Left colon (tissue), 2 donors: ENCODE results near the gene MAP4K2. TPM values are rescaled to one million over a fixed set of nuclear protein-coding genes. Genes with fewer than 3 reads are reported as not detected.
"Not testable (repeated sequence)": the region's sequence is repeated elsewhere in the genome, so short reads cannot be mapped to it uniquely, and the experiment has no call there.

Experiments
- ATAC-seq: fragments of 200-7000 bp; cut with Tn5 transposase; one replicate; pipeline ENCODE4 v1.9.1; 2020; ENCODE audit warnings: mild to moderate bottlenecking, moderate library complexity
- DNase-seq, 2 donors: peaks; one replicate each; pipeline ENCODE4 v3.0.0-alpha.2; 2020
- intact Hi-C, 2 donors: fragments of 100-400 bp; cut with DNase I in 1 of 2; cut with micrococcal nuclease in 1 of 2; formaldehyde crosslinking; loops; one replicate each; pipeline versions ENCODE4 v1.11.2 to v1.14.0; 2022; cut with DNase I, micrococcal nuclease
- total RNA-seq, 2 donors: library from RNA; stranded (reverse); fragmentation: NEBNext Ultra II Directional; extraction: Animal tissue kit (Norgen Biotek cat#: 25700); gene quantifications; one replicate each; pipeline ENCODE4 v1.2.1, GENCODE V29; 2021
- donor health status: DM: no; HTN: no; CAD: no.
- donor health status: DM: yes; HTN: yes; CAD: no.

The MAP4K2 gene
- total RNA-seq, 2 donors from 2014 or later, result 7.3 to 13.9 TPM

DNA sequence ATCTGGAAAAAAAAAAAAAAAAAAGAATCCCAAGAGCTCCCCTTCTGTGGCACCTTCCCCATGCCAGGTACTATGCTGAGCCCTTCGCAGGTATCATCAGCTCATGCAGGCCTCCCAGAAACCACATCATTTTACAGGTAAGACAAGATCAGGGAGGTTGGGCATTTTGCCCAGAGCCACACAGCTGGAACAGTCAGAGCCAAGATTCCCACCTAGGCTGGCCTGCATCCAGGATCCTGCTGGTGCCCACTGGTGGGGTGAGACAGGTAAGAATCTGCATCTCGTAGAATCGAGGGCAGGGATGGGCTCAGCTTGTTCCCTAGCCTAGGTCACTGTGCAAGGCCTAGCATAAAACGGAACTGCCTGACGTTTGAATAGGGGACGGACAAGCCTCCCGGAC is 23.0 kb upstream of the MAP4K2 start:
- intact Hi-C loops, result no loop called here
- no peak for DNase-seq
- ATAC-seq, result no peak

DNA sequence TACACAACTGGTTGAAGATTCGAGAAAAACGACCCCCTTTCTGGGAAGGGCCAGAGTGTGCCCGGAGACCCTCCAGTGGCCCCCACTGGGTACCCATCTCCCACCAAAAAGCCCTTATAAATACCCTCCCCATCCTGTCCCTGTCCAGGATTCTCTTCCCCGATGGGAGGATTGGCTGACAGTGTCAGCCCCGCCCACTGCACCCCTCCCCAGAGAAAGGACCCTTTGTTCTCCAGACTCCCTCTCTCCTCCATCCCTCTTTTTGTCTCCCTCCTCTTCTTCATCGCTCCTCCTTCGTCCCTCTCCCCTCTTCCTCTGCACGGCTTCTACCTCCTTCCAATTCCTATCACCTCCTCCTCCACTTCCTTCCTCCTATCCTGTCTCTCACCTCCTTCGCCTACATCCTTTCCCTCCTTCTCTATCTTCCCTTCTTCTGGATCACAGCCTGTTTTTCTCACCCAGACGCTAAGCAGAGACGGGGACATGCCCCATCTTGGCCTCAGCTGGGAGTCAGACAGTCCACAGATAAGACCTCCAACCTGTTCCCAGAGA is 20.6 kb upstream of the MAP4K2 start:
- DNase-seq, result no peak
- no peak for ATAC-seq
- intact Hi-C loops, result no loop called here

DNA sequence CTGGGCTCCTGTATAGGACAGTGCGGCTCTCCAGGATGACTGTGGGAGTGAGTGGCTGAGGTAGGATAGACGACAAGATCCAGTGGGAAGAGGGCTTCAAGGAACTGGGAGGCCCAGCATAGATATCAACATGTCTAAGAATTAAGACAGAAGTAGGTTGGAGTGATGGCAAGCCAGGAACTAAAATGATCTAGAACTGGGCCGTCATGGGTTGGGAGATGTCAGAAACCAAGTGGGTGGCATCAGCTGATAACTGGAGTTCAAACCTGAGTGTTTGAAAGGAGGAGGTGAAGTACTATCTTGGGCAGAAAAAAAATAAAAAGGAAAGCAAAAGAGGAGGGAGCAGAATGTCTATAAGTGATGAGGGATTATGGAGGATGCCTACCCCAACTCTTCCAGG is 14.5 kb upstream of the MAP4K2 start:
- DNase-seq, result no peak
- intact Hi-C loops, result no loop called here
- ATAC-seq, result no peak

DNA sequence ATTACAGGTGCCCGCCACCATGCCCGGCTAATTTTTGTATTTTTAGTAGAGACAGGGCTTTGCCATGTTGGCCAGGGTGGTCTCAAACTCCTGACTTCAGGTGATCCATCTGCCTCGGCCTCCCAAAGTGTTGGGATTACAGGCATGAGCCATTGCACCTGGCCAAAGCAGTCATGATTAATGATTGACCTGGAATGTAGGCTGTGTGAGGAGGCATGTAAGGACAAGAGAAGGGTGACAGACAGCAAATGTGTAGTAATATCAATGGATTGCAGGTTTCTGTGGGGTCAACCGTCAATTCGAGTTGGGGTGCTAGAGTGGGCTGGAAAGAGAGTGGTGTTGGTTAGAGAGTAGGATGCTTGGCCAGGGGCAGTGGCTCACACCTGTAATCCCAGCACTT is 12.4 kb upstream of the MAP4K2 start:
- ATAC-seq, DNase-seq, intact Hi-C loops: not testable (repeated sequence)

DNA sequence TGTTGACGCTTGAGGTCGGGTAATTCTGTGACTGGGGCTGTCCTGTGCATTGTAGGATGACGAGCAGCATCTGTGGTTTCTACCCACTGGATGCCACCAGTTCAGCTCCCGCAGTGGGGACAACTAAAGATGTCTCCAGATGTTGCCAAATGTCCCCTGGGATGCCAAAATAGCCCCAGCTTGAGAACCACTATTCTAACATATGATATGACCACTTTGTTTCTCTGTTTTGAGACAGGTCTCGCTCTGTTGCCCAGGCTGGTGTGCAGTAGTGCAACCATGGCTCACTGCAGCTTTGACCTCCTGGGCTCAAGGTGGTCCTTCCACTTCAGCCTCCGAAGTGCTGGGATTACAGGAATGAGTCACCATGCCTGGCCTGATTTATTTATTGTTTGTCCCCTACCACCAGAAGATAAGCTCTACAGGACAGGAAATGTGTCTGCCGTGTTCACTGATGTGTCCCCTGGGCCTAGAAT is 11.7 kb upstream of the MAP4K2 start:
- intact Hi-C loops, result no loop called here
- DNase-seq, result no peak
- no peak for ATAC-seq

DNA sequence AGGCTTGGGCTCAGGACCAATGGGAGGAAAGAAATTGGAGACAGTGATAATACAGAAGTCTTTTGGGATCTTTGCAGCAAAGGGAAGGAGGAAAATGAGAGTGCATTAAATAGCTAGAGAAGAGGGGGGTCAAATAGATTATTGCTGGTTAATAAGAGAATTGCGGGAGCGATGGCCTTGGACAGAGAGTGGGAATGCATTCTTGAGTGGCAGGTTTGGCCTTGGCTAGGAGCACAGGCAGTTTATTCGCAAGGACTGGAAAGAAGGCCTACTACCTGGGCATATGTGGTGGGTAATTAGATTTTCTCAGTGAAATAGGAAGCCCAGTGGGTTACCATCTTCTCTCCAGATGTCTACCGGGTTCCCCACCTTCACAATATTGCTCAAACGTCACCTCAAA is 10.8 kb upstream of the MAP4K2 start:
- DNase-seq, result no peak
- intact Hi-C loops, result no loop called here
- no peak for ATAC-seq

DNA sequence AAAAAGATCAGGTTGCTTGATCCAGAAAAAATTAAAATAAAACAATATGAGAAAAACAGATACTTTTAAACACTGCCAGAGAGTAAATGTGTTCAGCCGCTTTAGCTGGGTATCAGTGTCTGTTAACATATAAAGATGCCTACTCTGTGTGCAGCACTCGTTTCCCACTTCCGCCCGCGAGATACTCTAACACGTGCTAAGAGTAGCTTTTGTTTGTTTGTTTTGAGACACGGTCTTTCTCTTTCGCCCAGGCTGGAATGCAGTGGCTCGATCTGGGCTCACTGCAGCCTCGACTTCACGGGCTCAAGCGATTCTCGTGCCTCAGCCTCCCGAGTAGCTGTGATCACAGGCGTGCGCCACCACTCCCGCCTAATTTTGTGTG is 7.9 kb upstream of the MAP4K2 start:
- intact Hi-C loops, result no loop called here
- ATAC-seq, result peak; percentile 18
- DNase-seq, result peak in 1 of 2 donors; percentile 48

DNA sequence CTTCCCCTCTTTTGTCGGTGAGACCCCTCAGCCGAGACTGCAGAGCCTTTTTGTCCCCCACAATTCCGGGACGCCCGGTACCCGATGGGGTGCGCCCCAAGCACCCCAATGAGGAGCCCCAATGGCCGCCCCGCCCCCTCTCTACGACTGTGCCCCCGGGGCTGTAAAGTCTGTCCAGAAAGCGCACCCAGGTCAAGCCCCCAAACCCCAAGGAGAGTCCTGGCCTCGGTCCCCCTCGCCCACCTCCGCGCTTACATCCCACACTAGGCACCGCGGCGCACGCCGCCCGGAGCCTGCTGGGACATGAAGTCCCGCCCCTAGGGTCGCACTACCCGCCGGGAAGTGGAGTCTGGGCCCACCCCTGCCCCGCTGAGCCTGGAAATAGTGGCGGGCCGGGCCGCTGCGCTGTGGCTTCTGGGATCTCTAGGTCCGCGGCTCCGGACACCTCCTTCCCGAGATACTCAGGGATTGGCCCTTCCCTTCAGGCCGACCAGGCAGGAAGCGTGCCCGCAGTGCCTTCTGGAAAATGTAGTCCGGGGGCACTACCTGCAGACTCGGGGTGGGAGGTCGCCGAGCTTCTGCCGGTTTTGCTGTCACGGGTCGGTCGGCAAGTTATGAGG is 7.4 kb upstream of the MAP4K2 start, which contains the start of gene MEN1:
Gene MEN1, minus strand, starts transcription at position 281 of the 620 bp plus-strand sequence. CDS start 442 bp downstream, outside the sequence.
- peak; percentile 95 for ATAC-seq
- intact Hi-C loops, result no loop called here

DNA sequence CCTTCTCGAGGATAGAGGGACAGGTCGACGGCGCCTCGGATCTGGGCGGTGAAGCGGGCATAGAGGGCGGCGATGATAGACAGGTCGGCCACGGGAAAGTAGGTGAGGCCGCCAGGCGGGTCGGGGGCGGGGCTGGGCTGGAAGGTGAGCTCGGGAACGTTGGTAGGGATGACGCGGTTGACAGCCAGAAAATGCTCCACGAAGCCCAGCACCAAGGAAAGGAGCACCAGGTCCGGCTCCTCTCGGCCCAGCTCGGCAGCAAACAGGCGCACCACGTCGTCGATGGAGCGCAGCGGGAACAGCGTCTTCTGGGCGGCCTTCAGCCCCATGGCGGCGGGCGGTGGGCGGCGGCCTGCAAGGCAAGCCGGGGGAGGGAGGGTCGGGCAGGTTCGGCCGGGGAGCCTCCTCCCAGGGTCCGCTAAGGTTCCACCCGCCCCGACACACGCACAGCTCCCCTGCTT is 6.8 kb upstream of the MAP4K2 start:
- DNase-seq (peak; percentile 71 to 81), ATAC-seq (peak; percentile 76)
- intact Hi-C loops, result no loop called here

More for the DNA sequence above, 7.4 kb upstream of the MAP4K2 start, which contains the start of gene MEN1:
- DNase-seq, result peak; percentile 95 to 97

DNA sequence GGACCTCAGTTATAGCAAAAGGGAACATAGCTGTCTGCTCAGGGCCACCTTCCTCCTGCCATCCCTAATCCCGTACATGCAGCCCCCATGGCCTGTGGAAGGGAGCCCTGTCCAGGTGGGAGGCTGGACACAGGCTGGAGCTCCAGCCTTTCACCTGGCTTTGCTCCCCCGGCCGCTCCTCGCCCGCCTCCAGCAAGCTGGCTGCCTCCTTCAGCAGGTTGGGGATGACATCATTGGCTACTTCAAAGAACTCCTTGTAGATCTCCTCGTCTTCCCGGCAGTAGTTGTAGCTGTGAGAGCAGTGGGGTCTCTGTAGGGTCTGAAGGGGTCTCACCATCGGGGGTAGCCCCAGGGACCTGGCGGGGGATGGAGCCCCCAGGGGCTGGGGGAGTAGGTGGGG is 2.5 kb upstream of the MAP4K2 start:
- no peak for ATAC-seq
- intact Hi-C loops, result no loop called here
- no peak for DNase-seq

DNA sequence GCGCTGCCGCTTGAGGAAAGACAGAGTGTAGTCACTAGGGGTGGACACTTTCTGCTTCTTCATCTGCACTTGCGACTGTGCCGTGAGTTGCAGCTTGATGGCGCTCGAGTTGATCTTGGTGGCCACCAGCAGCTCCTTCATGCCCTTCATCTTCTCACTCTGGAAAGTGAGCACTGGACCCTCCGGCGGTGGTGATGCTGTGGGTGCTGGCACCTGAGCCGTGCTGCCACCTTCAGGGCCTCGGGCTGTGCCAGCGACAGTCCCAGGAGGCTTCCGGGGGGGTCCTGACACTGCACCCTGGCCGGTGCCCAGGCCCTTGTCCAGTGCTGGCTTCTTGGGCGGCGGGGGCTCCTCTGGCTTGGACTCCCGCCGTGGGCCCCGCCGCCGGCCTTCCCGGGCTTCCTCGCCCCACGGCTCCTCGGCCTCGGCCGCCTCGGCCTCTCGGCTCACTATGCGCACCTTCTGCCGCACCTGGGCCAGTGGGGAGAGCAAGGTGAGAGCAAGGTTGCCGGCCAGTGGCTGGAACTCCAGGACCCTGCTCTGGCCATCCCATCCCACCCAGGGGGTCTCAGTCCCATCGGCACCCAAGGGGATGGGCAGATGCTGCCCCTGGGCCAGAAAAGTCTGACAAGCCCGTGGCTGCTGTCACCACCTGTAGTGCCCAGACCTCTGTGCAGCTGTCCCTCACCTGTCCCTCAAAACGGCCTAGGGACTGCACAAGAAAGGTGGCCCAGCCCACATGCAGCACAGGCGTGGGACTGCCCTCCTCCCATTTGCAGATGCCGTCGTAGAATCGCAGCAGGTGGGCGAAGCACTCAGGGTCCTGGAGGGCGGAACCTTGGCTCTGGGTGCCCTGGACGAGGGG is 1.6 kb upstream of the MAP4K2 start:
- no peak for ATAC-seq
- no peak for DNase-seq
- intact Hi-C loops, result no loop called here

DNA sequence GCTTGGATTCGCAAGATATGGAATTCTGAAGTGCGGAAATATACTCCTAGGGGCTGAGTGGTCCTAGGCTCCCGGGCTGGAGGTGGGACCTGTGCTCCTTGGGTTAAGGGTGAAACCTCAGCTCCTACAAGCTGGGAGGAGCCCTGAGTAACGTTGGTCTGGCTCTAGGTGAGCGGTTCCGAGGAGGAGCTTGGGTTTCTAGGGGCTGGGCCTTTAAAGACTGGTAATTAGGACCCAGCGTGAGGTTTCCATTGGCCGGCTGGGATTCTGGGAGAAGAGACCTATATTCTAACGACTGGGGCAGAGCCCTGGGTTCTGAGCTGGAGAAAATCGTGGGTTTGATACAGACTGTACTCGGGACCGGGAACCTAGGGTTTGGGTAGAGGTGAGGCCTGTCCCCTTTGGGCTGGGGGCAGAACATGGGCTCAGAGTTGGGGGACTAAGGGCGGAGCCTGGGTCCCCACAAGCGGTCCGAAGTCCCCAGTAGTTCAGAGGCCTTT is 882 bp upstream of the MAP4K2 start:
- ATAC-seq, result peak; percentile 36
- no peak for DNase-seq

DNA sequence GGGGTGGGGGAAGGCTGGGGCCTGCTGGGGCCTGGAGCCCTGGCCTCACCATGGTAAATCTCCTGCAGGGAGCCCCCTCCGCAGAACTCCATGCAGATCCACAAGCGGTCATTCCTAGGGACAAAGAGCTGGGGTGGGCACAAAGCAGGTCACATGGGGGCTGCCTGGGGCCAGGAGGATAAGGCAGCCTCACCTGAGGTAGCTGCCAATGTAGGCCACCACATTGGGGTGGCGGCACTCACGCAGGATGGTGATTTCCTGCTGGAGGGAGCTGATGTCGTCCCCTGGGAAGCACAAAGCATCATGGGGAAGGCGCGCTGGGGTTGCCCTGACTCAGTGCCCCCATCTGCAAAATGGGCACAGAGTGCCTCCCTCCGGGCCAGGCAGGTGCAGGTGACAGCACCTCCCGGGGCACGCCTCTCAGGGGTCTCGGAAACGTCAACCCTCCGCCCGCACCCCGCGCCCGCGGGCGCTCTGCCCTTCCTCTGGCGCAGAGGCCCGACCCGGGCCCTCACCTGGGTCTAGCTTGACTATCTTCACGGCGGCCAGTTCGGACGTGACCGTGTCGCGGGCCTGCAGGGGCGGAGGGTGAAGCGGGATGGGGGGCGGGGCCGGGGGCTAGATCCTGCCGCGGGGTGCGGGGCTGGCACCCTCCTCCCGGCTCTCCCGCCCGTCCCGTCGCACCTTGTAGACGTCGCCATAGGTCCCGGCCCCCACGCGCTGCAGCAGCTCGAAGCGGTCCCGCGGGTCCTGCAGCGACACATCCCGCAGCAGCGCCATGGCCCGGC is 450 bp downstream of the MAP4K2 start:
- ATAC-seq, result peak; percentile 3
- DNase-seq, result peak in 1 of 2 donors; percentile 48
- intact Hi-C loops, result no loop called here

More for the DNA sequence above, 882 bp upstream of the MAP4K2 start:
- intact Hi-C loops, result no loop called here

DNA sequence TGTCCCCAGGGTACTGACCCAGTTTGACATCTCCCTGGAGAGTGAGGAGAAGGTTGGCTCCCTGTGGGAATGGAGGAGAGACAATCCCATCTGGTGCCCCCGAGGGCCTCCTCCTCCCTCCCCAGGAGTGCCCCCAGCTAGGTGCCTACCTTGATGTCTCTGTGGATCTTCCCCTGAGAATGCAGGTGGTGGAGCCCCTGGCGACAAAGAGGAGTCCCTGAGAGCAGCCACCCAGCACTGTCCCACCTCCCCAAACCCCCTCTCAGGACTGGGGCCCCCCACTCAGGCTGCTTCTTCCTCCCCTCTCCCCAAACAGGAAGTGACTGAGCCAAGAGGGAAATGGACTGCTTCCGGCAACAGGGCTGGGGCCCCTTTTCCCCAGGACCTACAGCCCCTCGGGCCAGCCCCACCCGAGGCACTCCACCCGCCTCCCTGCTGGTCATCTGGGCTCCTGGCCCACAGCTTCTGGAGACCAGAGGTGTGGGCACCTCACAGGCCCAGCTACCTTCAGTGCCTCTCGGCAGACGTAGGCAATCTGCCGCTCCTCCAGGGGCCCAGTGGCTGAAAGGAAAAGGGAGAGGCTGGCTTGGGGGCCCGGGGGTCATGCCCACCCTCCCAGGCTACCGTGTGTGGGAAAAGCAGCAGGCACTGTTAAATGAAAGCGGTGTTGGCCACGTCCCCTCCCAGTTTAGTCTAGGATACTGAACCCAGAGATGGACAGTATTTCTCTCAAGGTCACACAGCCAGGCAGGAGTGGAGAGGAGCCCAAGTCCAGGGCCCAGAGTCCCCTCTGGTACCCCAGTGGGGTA is 1.2 kb downstream of the MAP4K2 start:
- ATAC-seq, result no peak
- intact Hi-C loops, result no loop called here
- DNase-seq, result no peak

DNA sequence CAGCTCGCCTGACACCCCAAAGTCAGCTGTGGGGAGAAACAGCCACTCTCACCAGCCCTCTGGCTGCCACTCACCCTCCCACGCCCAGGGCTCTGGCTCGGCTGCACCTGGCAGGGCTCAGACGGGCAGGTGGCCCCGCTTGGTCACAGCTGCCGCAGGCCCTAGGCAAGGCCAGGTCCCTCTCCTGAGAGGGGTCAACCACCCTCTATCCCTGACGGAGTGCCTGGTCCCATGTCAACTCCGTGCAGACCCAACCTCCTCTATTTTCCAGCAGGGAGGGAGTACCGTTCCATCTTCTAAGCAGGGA is 1.9 kb downstream of the MAP4K2 start:
- no peak for ATAC-seq
- intact Hi-C loops, result no loop called here
- no peak for DNase-seq

DNA sequence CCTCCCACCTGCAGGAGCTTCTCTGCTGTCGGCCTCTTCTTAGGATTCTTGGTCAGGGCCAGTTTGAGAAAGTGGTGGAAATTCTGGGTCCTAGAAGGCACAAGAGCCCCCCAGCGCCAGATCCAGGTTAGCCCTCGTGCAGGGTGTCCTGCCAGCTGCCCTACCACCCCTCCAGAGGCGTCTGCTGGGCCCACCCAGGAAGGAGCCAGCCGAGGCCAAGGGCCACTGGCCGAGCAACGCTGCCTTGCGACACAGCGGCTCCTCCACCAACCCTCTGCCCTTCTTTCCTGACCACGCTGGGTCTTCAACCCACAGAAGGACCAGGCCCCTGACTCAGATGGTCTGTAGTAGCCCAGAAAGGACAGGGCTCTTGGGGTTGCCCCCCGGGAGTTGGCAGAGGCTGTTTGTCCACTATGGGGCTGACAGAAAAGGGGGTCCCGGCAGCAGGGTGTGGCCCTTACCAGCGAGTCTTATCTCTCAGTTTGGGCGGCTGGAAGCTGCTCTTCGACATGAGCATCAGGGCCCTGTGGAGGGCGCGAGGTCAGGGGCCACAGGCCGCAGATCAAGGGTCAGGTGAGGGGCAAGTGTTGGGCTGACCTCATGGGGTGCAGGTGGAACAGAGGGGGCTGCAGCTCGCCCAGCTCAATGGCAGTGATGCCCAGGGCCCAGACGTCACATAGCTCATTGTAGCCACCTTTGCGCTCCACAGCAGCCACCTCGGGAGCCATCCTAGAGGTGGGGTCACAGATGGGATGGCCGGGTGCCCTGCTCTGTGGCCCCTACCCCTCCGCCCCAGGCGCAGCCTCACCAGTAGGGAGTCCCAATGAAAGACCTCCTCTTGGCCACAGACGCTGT is 2.5 kb downstream of the MAP4K2 start:
- intact Hi-C loops, result no loop called here
- no peak for DNase-seq
- ATAC-seq, result no peak

DNA sequence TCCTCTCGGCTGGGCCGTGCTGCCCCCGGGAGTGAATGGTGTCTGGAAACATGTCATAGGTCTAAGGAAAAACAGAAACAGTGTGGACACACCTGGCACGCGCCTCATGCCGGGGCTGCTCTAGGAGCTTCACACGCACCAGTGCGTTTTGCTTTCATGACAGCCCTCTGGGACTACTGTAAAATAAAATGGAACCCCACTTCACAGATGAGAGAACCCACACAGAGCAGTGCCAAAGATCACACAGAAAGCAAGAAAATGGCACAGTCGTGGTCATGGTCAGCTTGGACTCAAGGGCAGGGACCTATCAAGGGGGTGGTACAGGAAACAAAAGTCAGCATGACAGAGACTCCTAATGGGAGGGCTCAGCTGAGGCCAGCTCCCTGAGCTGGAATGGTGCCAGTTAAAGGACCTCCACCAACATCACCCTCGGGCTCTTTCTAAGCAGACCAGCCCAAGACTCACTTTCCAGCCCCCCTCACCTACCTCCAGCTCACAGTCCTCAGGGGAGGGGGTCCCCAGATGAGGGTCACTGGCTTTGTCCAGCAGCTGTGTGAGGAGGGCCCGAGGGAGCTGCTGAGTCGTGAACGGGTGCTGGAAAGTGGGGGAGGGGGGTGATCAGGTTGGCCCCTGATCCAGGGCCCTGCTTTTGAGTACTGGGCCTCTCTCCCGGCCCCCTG is 3.3 kb downstream of the MAP4K2 start:
- intact Hi-C loops, result no loop called here
- ATAC-seq (no peak), DNase-seq (no peak)
